ENCODE results near the gene SESN3.

Gene SESN3

GRCh38 chr11:95231127-95231880, at the start of gene SESN3 (continued):
- no peak for TF ChIP-seq ZNF555 (tag by site-specific recombination; conservative IDR thresholded peaks at IDR 0.05)
- no peak for TF ChIP-seq ZBTB8A (tag by site-specific recombination; IDR thresholded peaks at IDR 0.05)
- no peak for TF ChIP-seq ZNF624 (tag by site-specific recombination; IDR thresholded peaks at IDR 0.05)
- no peak for TF ChIP-seq HOXC10 (CRISPR knock-in tag; IDR thresholded peaks at IDR 0.05)
- TF ChIP-seq TRIM28 (IDR thresholded peaks at IDR 0.05; ENCODE audit: borderline replicate concordance, low read length), result peak; percentile 14; the same call in 1 of the 2 replicates
- TF ChIP-seq BCL11B (tag by site-specific recombination; IDR thresholded peaks at IDR 0.05; ENCODE audit: low read depth), result no peak
- peak; percentile 47; the same call in 1 of the 2 replicates for TF ChIP-seq ZNF10 (tag by site-specific recombination; IDR thresholded peaks at IDR 0.05)
- TF ChIP-seq SETDB1 (IDR thresholded peaks at IDR 0.05; ENCODE audit: insufficient read length, low read length), result peak; percentile 52
- TF ChIP-seq RBAK (tag by site-specific recombination; IDR thresholded peaks at IDR 0.05), result no peak
- TF ChIP-seq ZNF202 (tag by site-specific recombination; IDR thresholded peaks at IDR 0.05; ENCODE audit: borderline replicate concordance), result no peak
- TF ChIP-seq ZNF341 (tag by site-specific recombination; IDR thresholded peaks at IDR 0.05; ENCODE audit: low read depth), result no peak
- TF ChIP-seq ZNF837 (tag by site-specific recombination; IDR thresholded peaks at IDR 0.05), result no peak
- no peak for TF ChIP-seq SCRT1 (tag by site-specific recombination; IDR thresholded peaks at IDR 0.05; ENCODE audit: borderline replicate concordance)
- peak; percentile 54; the same call in 1 of the 2 replicates for TF ChIP-seq MZF1 (tag by site-specific recombination; IDR thresholded peaks at IDR 0.05; ENCODE audit: borderline replicate concordance)
- peak; percentile 84 for TF ChIP-seq KLF10 (tag by site-specific recombination; IDR thresholded peaks at IDR 0.05)
- TF ChIP-seq ZNF423 (tag by site-specific recombination; IDR thresholded peaks at IDR 0.05), result no peak
- TF ChIP-seq, protein P1, sequence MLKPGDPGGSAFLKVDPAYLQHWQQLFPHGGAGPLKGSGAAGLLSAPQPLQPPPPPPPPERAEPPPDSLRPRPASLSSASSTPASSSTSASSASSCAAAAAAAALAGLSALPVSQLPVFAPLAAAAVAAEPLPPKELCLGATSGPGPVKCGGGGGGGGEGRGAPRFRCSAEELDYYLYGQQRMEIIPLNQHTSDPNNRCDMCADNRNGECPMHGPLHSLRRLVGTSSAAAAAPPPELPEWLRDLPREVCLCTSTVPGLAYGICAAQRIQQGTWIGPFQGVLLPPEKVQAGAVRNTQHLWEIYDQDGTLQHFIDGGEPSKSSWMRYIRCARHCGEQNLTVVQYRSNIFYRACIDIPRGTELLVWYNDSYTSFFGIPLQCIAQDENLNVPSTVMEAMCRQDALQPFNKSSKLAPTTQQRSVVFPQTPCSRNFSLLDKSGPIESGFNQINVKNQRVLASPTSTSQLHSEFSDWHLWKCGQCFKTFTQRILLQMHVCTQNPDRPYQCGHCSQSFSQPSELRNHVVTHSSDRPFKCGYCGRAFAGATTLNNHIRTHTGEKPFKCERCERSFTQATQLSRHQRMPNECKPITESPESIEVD (tag by site-specific recombination; IDR thresholded peaks at IDR 0.05), result peak; percentile 56; the same call in 1 of the 2 replicates
- peak; percentile 85 for TF ChIP-seq ZFHX2 (tag by site-specific recombination; conservative IDR thresholded peaks at IDR 0.05)
- no peak for TF ChIP-seq KLF8 (tag by site-specific recombination; IDR thresholded peaks at IDR 0.05)
- TF ChIP-seq, protein P2, sequence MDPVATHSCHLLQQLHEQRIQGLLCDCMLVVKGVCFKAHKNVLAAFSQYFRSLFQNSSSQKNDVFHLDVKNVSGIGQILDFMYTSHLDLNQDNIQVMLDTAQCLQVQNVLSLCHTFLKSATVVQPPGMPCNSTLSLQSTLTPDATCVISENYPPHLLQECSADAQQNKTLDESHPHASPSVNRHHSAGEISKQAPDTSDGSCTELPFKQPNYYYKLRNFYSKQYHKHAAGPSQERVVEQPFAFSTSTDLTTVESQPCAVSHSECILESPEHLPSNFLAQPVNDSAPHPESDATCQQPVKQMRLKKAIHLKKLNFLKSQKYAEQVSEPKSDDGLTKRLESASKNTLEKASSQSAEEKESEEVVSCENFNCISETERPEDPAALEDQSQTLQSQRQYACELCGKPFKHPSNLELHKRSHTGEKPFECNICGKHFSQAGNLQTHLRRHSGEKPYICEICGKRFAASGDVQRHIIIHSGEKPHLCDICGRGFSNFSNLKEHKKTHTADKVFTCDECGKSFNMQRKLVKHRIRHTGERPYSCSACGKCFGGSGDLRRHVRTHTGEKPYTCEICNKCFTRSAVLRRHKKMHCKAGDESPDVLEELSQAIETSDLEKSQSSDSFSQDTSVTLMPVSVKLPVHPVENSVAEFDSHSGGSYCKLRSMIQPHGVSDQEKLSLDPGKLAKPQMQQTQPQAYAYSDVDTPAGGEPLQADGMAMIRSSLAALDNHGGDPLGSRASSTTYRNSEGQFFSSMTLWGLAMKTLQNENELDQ (tag by site-specific recombination; IDR thresholded peaks at IDR 0.05; ENCODE audit: low read depth), result no peak
- TF ChIP-seq ZNF768 (tag by site-specific recombination; IDR thresholded peaks at IDR 0.05), result no peak
- TF ChIP-seq SP2 (tag by site-specific recombination; IDR thresholded peaks at IDR 0.05), result peak; percentile 91
- no peak for TF ChIP-seq ZXDB (tag by site-specific recombination; IDR thresholded peaks at IDR 0.05)
- TF ChIP-seq ZNF221 (tag by site-specific recombination; IDR thresholded peaks at IDR 0.05; ENCODE audit: borderline replicate concordance), result no peak
- TF ChIP-seq ZNF146 (tag by site-specific recombination; IDR thresholded peaks at IDR 0.05), result no peak
- no peak for TF ChIP-seq ZNF324 (tag by site-specific recombination; IDR thresholded peaks at IDR 0.05)
- TF ChIP-seq ZSCAN23 (tag by site-specific recombination; IDR thresholded peaks at IDR 0.05), result no peak
- no peak for TF ChIP-seq ZFP41 (tag by site-specific recombination; IDR thresholded peaks at IDR 0.05; ENCODE audit: borderline replicate concordance)
- TF ChIP-seq SP3 (tag by site-specific recombination; IDR thresholded peaks at IDR 0.05), result peak; percentile 78
- no peak for TF ChIP-seq ZNF596 (tag by site-specific recombination; IDR thresholded peaks at IDR 0.05)
- TF ChIP-seq ZNF664 (tag by site-specific recombination; IDR thresholded peaks at IDR 0.05), result no peak
- TF ChIP-seq ZNF600 (tag by site-specific recombination; IDR thresholded peaks at IDR 0.05), result no peak
- TF ChIP-seq, protein P3, sequence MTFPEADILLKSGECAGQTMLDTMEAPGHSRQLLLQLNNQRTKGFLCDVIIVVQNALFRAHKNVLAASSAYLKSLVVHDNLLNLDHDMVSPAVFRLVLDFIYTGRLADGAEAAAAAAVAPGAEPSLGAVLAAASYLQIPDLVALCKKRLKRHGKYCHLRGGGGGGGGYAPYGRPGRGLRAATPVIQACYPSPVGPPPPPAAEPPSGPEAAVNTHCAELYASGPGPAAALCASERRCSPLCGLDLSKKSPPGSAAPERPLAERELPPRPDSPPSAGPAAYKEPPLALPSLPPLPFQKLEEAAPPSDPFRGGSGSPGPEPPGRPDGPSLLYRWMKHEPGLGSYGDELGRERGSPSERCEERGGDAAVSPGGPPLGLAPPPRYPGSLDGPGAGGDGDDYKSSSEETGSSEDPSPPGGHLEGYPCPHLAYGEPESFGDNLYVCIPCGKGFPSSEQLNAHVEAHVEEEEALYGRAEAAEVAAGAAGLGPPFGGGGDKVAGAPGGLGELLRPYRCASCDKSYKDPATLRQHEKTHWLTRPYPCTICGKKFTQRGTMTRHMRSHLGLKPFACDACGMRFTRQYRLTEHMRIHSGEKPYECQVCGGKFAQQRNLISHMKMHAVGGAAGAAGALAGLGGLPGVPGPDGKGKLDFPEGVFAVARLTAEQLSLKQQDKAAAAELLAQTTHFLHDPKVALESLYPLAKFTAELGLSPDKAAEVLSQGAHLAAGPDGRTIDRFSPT (tag by site-specific recombination; IDR thresholded peaks at IDR 0.05), result peak; percentile 64; the same call in 1 of the 2 replicates
- peak; percentile 86 for TF ChIP-seq ZNF366 (tag by site-specific recombination; conservative IDR thresholded peaks at IDR 0.05)
- no peak for TF ChIP-seq ZNF292 (tag by site-specific recombination; IDR thresholded peaks at IDR 0.05; ENCODE audit: borderline replicate concordance, low read depth)
- TF ChIP-seq BCL11A (tag by site-specific recombination; IDR thresholded peaks at IDR 0.05; ENCODE audit: low read depth), result no peak

All from HEK293 (cell line).